Ascending aorta (tissue), 2 donors: Measurements from ENCODE around the gene ZNRF4. TPM values are rescaled to one million over a fixed set of nuclear protein-coding genes. Genes with fewer than 3 reads are reported as not detected.

Experiments
- DNase-seq, 2 donors: peaks; one replicate each; pipeline ENCODE4 v3.0.0-alpha.2; 2019; ENCODE audit warnings: low spot score in 2 of 2
- H3K27ac ChIP-seq, 2 donors: fragments of 200-600 bp; sonication (generic); one replicate each; pipeline ENCODE4 v1.5.1; 2016 to 2017; ENCODE audit warnings: mild to moderate bottlenecking in 1 of 2
- H3K27me3 ChIP-seq: fragments of 200-600 bp; sonication (generic); one replicate; pipeline ENCODE4 v1.5.1; 2017
- H3K36me3 ChIP-seq, 2 donors: fragments of 200-600 bp; sonication (generic); one replicate each; pipeline ENCODE4 v1.5.1; 2016
- H3K4me1 ChIP-seq, 2 donors: fragments of 200-600 bp; sonication (generic); one replicate each; pipeline ENCODE4 v1.5.1; 2016 to 2017; ENCODE audit warnings: mild to moderate bottlenecking in 1 of 2
- H3K4me3 ChIP-seq, 2 donors: fragments of 200-600 bp; sonication (generic); one replicate each; pipeline ENCODE4 v1.5.1; 2016 to 2017; ENCODE audit warnings: mild to moderate bottlenecking in 1 of 2
- H3K9me3 ChIP-seq, 2 donors: fragments of 200-600 bp; sonication (generic); one replicate each; pipeline ENCODE4 v1.5.1; 2016
- CTCF ChIP-seq, 3 experiments: fragments of 200-600 bp in 2 of 3; fragments of 450-650 bp in 1 of 3; sonication (generic) in 2 of 3; IDR thresholded peaks; one replicate each; pipeline ENCODE4 v1.5.1; 2016 to 2019; ENCODE audit warnings: antibody characterized with exemption in 3 of 3, mild to moderate bottlenecking in 1 of 3, moderate library complexity in 1 of 3
- intact Hi-C: fragments of 100-400 bp; cut with DNase I; formaldehyde crosslinking; loops from one replicate; pipeline ENCODE4 v1.15.1; 2023
- total RNA-seq: library from RNA; depleted of rRNA; stranded (reverse); fragments of >200 nt; gene quantifications from one replicate; pipeline ENCODE4 v1.1.0, GENCODE V29; 2016

The ZNRF4 gene
- total RNA-seq, 1 donor from 2014 or later = not detected

DNA sequence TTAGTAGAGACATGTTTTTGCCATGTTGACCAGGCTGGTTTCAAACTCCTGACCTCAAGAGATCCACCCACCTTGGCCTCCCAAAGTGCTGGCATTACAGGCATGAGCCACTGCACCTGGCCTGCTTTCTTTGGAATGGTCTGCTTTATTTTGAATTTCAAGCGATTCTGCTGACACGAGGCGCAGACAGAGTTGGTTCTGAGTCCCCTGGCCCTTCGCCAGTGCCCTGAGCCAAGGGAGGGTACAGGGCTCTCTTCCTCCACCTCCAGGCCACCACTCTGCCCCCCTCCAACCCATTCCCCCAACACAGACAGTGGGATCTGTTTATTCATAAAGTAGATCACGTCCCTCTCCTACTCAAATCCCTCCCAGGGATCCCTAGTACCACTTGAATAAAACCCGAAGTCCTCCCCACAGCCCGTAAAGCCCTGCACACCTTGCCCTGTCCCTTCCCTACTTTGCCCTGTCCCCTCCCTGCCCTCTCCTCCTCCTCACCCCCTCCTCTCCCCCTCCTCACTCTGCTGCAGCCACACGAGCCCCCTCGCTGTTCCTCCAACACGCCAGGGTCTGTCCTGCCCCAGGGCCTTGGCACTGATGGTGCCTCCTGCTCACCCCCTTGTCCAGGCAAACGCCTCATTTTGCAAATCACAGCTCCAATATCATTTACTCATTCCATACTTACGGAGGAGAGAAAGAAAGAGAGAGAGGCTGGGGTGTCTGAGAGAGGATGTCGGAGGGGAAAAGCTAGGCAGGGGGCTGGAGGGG, 22.4 kb downstream of the ZNRF4 start:
- DNase-seq = no peak
- Histone ChIP-seq H3K4me3 (no peak overlapping the region), H3K9me3 (peaks cover 0 to 7% of the 10 kb centered on the region in 2 donors), H3K27me3 (peaks cover 3% of the 10 kb centered on the region), H3K4me1 (no peaks in the 10 kb centered on the region), H3K27ac (no peak overlapping the region), H3K36me3 (no peaks in the 10 kb centered on the region)
- intact Hi-C loops = no loop called here
- no peak for TF ChIP-seq CTCF (IDR thresholded peaks at IDR 0.05)

DNA sequence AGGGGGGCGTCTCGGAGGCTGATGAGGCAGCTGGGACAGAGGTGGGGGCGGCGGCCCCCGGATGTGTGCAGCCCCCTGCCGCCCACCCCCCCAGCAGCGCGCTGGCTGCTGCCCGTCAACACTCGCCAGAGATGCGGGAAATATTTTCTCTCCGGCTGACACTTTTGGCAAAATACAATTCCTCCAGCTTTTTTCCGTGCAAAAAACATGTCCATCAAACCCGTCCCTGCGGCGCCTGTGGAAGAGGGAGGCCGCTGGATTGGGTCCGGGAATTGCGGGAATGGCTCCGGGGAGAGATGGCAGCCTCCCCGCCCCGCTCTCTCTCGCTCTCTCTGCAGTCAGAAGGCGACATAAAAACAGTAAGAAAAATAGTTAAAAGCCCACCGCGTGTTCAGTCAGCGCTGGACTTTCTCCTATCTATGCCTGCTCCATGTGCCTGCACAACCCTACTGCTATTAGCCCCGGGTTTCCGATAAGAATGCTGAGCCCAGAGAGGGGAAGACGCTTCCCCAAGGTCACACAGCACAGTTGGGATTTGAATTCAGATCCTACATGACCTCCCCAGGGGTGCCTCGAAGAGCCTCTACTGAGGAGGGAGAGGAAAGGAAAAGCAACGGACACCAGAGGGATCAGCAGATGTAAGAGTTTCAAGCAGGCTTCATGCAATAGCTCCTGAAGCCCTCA, 23.2 kb downstream of the ZNRF4 start:
- Histone ChIP-seq H3K27me3 (peaks cover 3% of the 10 kb centered on the region), H3K4me1 (no peaks in the 10 kb centered on the region), H3K9me3 (peaks cover 0 to 8% of the 10 kb centered on the region in 2 donors), H3K27ac (no peak overlapping the region), H3K36me3 (no peaks in the 10 kb centered on the region), H3K4me3 (no peak overlapping the region)
- intact Hi-C loops = no loop called here
- no peak for TF ChIP-seq CTCF (IDR thresholded peaks at IDR 0.05)
- no peak for DNase-seq

- no peak for DNase-seq
- Histone ChIP-seq H3K4me3 (no peak overlapping the region), H3K9me3 (peaks cover 0 to 8% of the 10 kb centered on the region in 2 donors), H3K27ac (no peak overlapping the region), H3K4me1 (no peaks in the 10 kb centered on the region), H3K36me3 (no peaks in the 10 kb centered on the region), H3K27me3 (peaks cover 3% of the 10 kb centered on the region)
- TF ChIP-seq CTCF (IDR thresholded peaks at IDR 0.05) = no peak
- intact Hi-C loops = no loop called here
Measured at GRCh38 chr19:5478925-5479588, 23.8 kb downstream of the ZNRF4 start.

DNA sequence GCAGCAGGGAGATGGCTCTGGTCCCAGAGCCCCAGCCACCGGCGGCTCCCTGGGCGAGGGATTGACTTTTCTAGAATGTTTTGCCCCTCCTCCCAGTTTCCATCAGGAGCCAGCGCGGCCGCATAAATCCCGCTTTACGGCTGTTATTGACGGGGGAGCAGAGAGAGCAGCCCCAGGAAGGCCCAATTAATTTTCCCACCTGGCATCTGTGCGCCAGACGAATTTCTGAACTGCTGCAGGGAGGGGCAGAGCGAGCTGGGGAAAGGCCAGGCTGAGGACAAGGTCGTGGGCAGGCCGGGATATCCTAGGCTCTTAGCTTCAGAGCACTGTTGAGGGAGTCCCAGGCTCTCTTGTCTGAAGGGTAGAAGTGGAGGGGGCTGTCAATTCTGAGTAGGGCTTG, 24.7 kb downstream of the ZNRF4 start:
- Histone ChIP-seq H3K4me3 (no peak overlapping the region), H3K27ac (no peak overlapping the region), H3K9me3 (peaks cover 0 to 8% of the 10 kb centered on the region in 2 donors), H3K27me3 (peaks cover 3% of the 10 kb centered on the region), H3K4me1 (no peaks in the 10 kb centered on the region), H3K36me3 (no peaks in the 10 kb centered on the region)
- no peak for DNase-seq
- intact Hi-C loops = no loop called here
- TF ChIP-seq CTCF (IDR thresholded peaks at IDR 0.05) = no peak

GRCh38 chr19:5480427-5480836, 25.2 kb downstream of the ZNRF4 start:
- no peaks in the 10 kb centered on the region for H3K4me1 ChIP-seq
- H3K4me3 ChIP-seq = no peak overlapping the region
- TF ChIP-seq CTCF (IDR thresholded peaks at IDR 0.05) = peak in 2 of 3 experiments; percentile 23 to 41
- intact Hi-C loops = no loop called here
- DNase-seq = no peak
- peaks cover 3% of the 10 kb centered on the region for H3K27me3 ChIP-seq
- no peak overlapping the region for H3K27ac ChIP-seq
- no peaks in the 10 kb centered on the region for H3K36me3 ChIP-seq
- peaks cover 0 to 8% of the 10 kb centered on the region in 2 donors for H3K9me3 ChIP-seq
